SK-N-SH (cell line): Measurements from ENCODE around the gene TMEM62. TPM values are rescaled to one million over a fixed set of nuclear protein-coding genes. Genes with fewer than 3 reads are reported as not detected.
"Not testable (repeated sequence)": the region's sequence is repeated elsewhere in the genome, so short reads cannot be mapped to it uniquely, and the experiment has no call there.

ENCODE experiments used
- CTCF ChIA-PET: fragments of 300-600, 350-600 bp; formaldehyde crosslinking; extraction: SDS; loops from one replicate; lab custom pipeline; 2021; lab: Yijun Ruan, JAX
- POLR2A ChIA-PET: fragments of 350-600 bp; sonication (Branson Sonifier 250); formaldehyde crosslinking; extraction: SDS; loops from one replicate; lab custom pipeline; 2020; ENCODE audit warnings: antibody characterized with exemption, inconsistent platforms; lab: Yijun Ruan, JAX
- DNase-seq: peaks from one replicate; pipeline ENCODE4 v3.0.0; 2012
- H2AFZ ChIP-seq: fragments of 200-600 bp; sonication (generic); 2 replicates; pipeline ENCODE4 v1.8.1; 2016; ENCODE audit warnings: antibody characterized with exemption, mild to moderate bottlenecking, low read depth
- H3F3A ChIP-seq: fragments of 200-600 bp; sonication (generic); replicated peaks from 2 replicates; pipeline ENCODE3; 2016; ENCODE audit warnings: antibody characterized with exemption, mild to moderate bottlenecking; ENCODE audit not compliant: insufficient read depth
- H3K27ac ChIP-seq, 2 experiments: fragments of 200-500 bp in 1 of 2; fragments of 200-600 bp in 1 of 2; sonication (Bioruptor generic) in 1 of 2; sonication (generic), shearing (Covaris generic) in 1 of 2; 2 replicates each; pipeline versions ENCODE4 v1.5.1 to v1.6.1; 2014 to 2016; ENCODE audit warnings: low read depth in 2 of 2, inconsistent platforms in 1 of 2, low read length in 1 of 2, mild to moderate bottlenecking in 1 of 2, mixed read lengths in 1 of 2
- H3K27me3 ChIP-seq: fragments of 200-600 bp; sonication (generic), shearing (Covaris generic); 2 replicates; pipeline ENCODE4 v1.6.1; 2016; ENCODE audit warnings: mixed run types; ENCODE audit not compliant: insufficient read depth
- H3K36me3 ChIP-seq, 2 experiments: fragments of 200-500 bp in 1 of 2; fragments of 200-600 bp in 1 of 2; sonication (Bioruptor generic) in 1 of 2; sonication (generic) in 1 of 2; replicated peaks in 1 of 2; 2 replicates each; pipeline versions ENCODE3 to v1.5.1; 2014 to 2016; ENCODE audit warnings: low read length in 1 of 2, mild to moderate bottlenecking in 1 of 2; ENCODE audit not compliant: insufficient read depth in 2 of 2, control insufficient read depth in 1 of 2
- H3K4me1 ChIP-seq, 2 experiments: fragments of 200-500 bp in 1 of 2; fragments of 200-600 bp in 1 of 2; sonication (Bioruptor generic) in 1 of 2; sonication (generic), shearing (Covaris generic) in 1 of 2; 2 replicates each; pipeline versions ENCODE4 v1.5.1 to v1.6.1; 2014 to 2016; ENCODE audit warnings: low read depth in 1 of 2, low read length in 1 of 2, mixed run types in 1 of 2; ENCODE audit not compliant: insufficient read depth in 2 of 2, control insufficient read depth in 1 of 2
- H3K4me2 ChIP-seq: fragments of 200-600 bp; sonication (generic), shearing (Covaris generic); 2 replicates; pipeline ENCODE4 v1.6.1; 2017; ENCODE audit warnings: mixed run types
- H3K4me3 ChIP-seq, 2 experiments: fragments of 200-500 bp in 1 of 2; fragments of 200-600 bp in 1 of 2; sonication (Bioruptor generic) in 1 of 2; sonication (generic), shearing (Covaris generic) in 1 of 2; 2 replicates each; pipeline versions ENCODE4 v1.5.1 to v1.8.1; 2014 to 2016; ENCODE audit warnings: low read depth in 2 of 2, inconsistent platforms in 1 of 2, low read length in 1 of 2, mild to moderate bottlenecking in 1 of 2, mixed read lengths in 1 of 2, moderate library complexity in 1 of 2
- H3K79me2 ChIP-seq: fragments of 200-600 bp; sonication (generic); 2 replicates; pipeline ENCODE4 v1.8.1; 2017; ENCODE audit warnings: mild to moderate bottlenecking; ENCODE audit not compliant: insufficient read depth
- H3K9ac ChIP-seq: fragments of 200-600 bp; sonication (generic); 2 replicates; pipeline ENCODE4 v1.6.1; 2017; ENCODE audit warnings: mixed run types
- H3K9me2 ChIP-seq: fragments of 200-600 bp; sonication (generic); 2 replicates; pipeline ENCODE4 v1.6.1; 2017; ENCODE audit warnings: mixed run types
- H3K9me3 ChIP-seq: fragments of 200-600 bp; sonication (generic); 2 replicates; pipeline ENCODE4 v1.6.1; 2017; ENCODE audit warnings: mixed run types, mild to moderate bottlenecking, moderate library complexity
- H4K20me1 ChIP-seq: fragments of 200-600 bp; sonication (generic); 2 replicates; pipeline ENCODE4 v1.6.1; 2017; ENCODE audit warnings: mild to moderate bottlenecking, mixed run types; ENCODE audit not compliant: insufficient read depth
- EP300 ChIP-seq, 2 experiments: IDR thresholded peaks; 2 replicates each; pipeline versions ENCODE4 v1.4.0 to v1.6.1; 2012; ENCODE audit warnings: borderline replicate concordance in 1 of 2, low read depth in 1 of 2, low read length in 1 of 2
- MEF2A ChIP-seq: IDR thresholded peaks from 2 replicates; pipeline ENCODE4 v1.4.0; 2012; ENCODE audit warnings: low read depth, borderline replicate concordance
- MXI1 ChIP-seq: IDR thresholded peaks from 2 replicates; pipeline ENCODE4 v1.6.1; 2012; ENCODE audit warnings: mild to moderate bottlenecking, low read depth, low read length, improper control_type of control experiment
- TAF1 ChIP-seq: IDR thresholded peaks from 2 replicates; pipeline ENCODE4 v1.6.1; 2012; ENCODE audit warnings: low read depth, mild to moderate bottlenecking, low read length, moderate library complexity, borderline replicate concordance
- WGBS: methylation state at CpG from one replicate; pipeline ENCODE4 v1.1.6; 2017; ENCODE audit warnings: low lambda C conversion rate; 5-methylcytosine and 5-hydroxymethylcytosine counted together
- polyA plus RNA-seq, 3 experiments: library from polyadenylated mRNA; depleted of rRNA; stranded (reverse); fragments of >200 nt; gene quantifications; 2 replicates each; pipeline ENCODE4 v1.2.3, GENCODE V29; 2012
- TF ChIP-seq, protein P1 (sequence below): IDR thresholded peaks from 2 replicates; pipeline ENCODE4 v1.4.0; 2012; ENCODE audit warnings: low read depth, borderline replicate concordance
- TF ChIP-seq, protein P2 (sequence below): IDR thresholded peaks from 2 replicates; pipeline ENCODE4 v1.6.1; 2012; ENCODE audit warnings: mild to moderate bottlenecking, low read depth, low read length, moderate library complexity

The TMEM62 gene
- polyA plus RNA-seq, 1 of the 3 experiments (the other 2 are of a cell fraction): 3.3 TPM

DNA sequence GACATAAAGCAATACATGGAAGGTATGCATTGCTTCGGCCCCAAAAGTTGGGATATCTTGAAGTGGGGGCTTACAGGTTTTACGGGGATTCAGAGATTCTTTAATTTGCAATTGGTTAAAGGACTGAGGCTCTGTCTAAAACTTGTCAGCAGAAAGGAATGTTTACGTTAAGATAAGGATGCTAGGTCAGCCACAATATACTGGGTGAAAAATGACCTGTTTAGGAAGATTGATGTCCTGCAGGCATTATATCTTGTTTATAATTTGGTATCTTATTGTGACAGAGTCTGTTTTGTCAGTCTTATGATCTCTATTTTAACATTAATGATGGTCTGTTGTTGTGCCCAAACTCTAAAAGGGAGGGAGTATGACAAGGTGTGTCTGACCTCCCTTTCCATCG lies 36.5 kb downstream of the TMEM62 start:
- 96% methylated on average over 4 of the region's 4 CpGs for WGBS
- H2AFZ ChIP-seq: no peak overlapping the region

DNA sequence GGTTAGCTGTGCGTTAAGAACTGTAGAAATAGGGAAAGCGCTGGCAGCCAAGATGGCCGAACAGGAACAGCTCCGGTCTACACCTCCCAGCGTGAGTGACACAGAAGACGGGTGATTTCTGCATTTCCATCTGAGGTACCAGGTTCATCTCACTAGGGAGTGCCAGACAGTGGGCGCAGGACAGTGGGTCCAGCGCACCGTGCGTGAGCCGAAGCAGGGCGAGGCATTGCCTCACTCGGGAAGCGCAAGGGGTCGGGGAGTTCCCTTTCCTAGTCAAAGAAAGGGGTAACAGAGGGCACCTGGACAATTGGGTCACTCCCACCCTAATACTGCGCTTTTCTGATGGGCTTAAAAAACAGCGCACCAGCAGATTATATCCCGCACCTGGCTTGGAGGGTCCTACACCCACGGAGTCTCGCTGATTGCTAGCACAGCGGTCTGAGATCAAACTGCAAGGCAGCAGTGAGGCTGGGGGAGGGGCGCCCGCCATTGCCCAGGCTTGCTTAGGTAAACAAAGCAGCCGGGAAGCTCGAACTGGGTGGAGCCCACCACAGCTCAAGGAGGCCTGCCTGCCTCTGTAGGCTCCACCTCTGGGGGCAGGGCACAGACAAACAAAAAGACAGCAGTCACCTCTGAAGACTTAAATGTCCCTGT lies 42.4 kb downstream of the TMEM62 start:
- WGBS: 98% methylated on average over 12 of the region's 25 CpGs
- H4K20me1 ChIP-seq, H3K4me3 ChIP-seq, H3K79me2 ChIP-seq, H3K9ac ChIP-seq, H3F3A ChIP-seq, H3K27me3 ChIP-seq, POLR2A ChIA-PET, H2AFZ ChIP-seq, H3K4me2 ChIP-seq, H3K4me1 ChIP-seq, H3K27ac ChIP-seq, DNase-seq, H3K9me2 ChIP-seq, H3K9me3 ChIP-seq: not testable (repeated sequence)
- CTCF ChIA-PET: interaction anchor here (1.0 to 1.3 kb wide), 2 partner anchors 11 kb away, joined by 4 to 5 read pairs; no protein-coding TSS in a partner anchor
- peaks cover 29 to 32% of the 10 kb centered on the region in 2 experiments for H3K36me3 ChIP-seq

More for the DNA sequence above, 36.5 kb downstream of the TMEM62 start:
- Histone ChIP-seq H4K20me1 (no peaks in the 10 kb centered on the region), H3K27me3 (no peaks in the 10 kb centered on the region), H3K9ac (no peak overlapping the region), H3K4me2 (no peak overlapping the region), H3K4me3 (no peak overlapping the region), H3K9me3 (peaks cover 7% of the 10 kb centered on the region; the same call in 1 of the 2 replicates), H3K79me2 (no peaks in the 10 kb centered on the region), H3K27ac (no peak overlapping the region), H3F3A (peaks cover 3% of the 10 kb centered on the region), H3K4me1 (peaks cover 0 to 4% of the 10 kb centered on the region in 2 experiments; a peak in 1 of 4 replicates), H3K9me2 (no peaks in the 10 kb centered on the region), H3K36me3 (peaks cover 35 to 46% of the 10 kb centered on the region in 2 experiments)
- POLR2A ChIA-PET: no interaction called here
- DNase-seq: no peak
- TF ChIP-seq MEF2A: no peak
- TF ChIP-seq EP300 (IDR thresholded peaks at IDR 0.05; ENCODE audit: borderline replicate concordance in 1 of 2, low read depth in 1 of 2, low read length in 1 of 2): no peak
- TF ChIP-seq, protein P1, sequence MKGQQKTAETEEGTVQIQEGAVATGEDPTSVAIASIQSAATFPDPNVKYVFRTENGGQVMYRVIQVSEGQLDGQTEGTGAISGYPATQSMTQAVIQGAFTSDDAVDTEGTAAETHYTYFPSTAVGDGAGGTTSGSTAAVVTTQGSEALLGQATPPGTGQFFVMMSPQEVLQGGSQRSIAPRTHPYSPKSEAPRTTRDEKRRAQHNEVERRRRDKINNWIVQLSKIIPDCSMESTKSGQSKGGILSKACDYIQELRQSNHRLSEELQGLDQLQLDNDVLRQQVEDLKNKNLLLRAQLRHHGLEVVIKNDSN: no peak
- no peak for TF ChIP-seq MXI1
- no peak for TF ChIP-seq TAF1
- TF ChIP-seq, protein P2, sequence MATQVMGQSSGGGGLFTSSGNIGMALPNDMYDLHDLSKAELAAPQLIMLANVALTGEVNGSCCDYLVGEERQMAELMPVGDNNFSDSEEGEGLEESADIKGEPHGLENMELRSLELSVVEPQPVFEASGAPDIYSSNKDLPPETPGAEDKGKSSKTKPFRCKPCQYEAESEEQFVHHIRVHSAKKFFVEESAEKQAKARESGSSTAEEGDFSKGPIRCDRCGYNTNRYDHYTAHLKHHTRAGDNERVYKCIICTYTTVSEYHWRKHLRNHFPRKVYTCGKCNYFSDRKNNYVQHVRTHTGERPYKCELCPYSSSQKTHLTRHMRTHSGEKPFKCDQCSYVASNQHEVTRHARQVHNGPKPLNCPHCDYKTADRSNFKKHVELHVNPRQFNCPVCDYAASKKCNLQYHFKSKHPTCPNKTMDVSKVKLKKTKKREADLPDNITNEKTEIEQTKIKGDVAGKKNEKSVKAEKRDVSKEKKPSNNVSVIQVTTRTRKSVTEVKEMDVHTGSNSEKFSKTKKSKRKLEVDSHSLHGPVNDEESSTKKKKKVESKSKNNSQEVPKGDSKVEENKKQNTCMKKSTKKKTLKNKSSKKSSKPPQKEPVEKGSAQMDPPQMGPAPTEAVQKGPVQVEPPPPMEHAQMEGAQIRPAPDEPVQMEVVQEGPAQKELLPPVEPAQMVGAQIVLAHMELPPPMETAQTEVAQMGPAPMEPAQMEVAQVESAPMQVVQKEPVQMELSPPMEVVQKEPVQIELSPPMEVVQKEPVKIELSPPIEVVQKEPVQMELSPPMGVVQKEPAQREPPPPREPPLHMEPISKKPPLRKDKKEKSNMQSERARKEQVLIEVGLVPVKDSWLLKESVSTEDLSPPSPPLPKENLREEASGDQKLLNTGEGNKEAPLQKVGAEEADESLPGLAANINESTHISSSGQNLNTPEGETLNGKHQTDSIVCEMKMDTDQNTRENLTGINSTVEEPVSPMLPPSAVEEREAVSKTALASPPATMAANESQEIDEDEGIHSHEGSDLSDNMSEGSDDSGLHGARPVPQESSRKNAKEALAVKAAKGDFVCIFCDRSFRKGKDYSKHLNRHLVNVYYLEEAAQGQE: no peak
- CTCF ChIA-PET: interaction anchor here (0.9 kb wide), 1 partner anchor 115 kb away, joined by 4 read pairs; no protein-coding TSS in a partner anchor

GRCh38 chr15:43177147-43177546 lies 43.8 kb downstream of the TMEM62 start:
- H4K20me1 ChIP-seq, H3K4me3 ChIP-seq, POLR2A ChIA-PET, CTCF ChIA-PET, H3K9me2 ChIP-seq, H3K4me1 ChIP-seq, H3K9me3 ChIP-seq, H3K27me3 ChIP-seq, H3K4me2 ChIP-seq, H3F3A ChIP-seq, H2AFZ ChIP-seq, H3K79me2 ChIP-seq, H3K9ac ChIP-seq, DNase-seq, H3K27ac ChIP-seq: not testable (repeated sequence)
- 97% methylated on average over 2 of the region's 2 CpGs for WGBS
- peaks cover 31 to 32% of the 10 kb centered on the region in 2 experiments for H3K36me3 ChIP-seq
